ENCODE results near the gene KISS1.

The KISS1 gene

GRCh38 chr1:204191456-204191855 lies 4.8 kb downstream of the KISS1 start:
- no peak for DNase-seq (ENCODE audit: low read depth)

GRCh38 chr1:204190212-204191211 lies 5.8 kb downstream of the KISS1 start:
- no peak for DNase-seq (ENCODE audit: low read depth)

DNA sequence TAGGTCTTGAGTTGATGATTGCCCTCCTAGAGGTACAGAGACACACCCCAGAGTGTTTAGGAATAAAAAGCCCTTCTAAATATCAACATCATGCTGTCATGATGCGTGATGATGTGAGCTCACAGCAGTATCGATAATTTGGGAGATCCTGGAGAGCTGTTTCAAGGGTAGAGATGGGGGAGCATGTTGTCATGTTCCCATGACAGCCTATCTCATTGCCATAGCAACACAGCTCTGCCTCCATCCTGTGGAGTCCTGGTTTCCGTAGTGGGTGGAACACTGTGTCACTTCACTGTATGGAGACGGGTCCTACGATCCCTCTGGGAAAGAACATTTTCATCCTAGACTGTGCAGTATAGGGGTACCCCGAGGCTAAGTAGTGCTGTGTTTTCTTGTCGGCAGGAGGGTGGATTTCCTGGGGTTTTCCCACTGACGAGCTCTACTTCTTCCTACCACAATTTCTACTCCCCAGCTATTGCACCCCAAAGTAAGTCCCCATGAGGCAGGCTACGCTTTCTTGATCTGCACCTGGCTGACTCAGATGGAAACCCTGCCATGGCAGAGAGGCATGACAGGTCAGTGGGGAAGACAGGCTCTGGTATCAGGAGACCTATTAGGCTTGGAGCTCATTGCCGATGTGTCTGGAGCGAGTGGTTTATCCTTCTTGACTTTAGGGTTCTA lies 7.2 kb downstream of the KISS1 start:
- DNase-seq (ENCODE audit: low read depth): no peak

- DNase-seq (ENCODE audit: low read depth): no peak
Observed at GRCh38 chr1:204186597-204186996, 9.7 kb downstream of the KISS1 start.

GRCh38 chr1:204181116-204181515 lies 15.2 kb downstream of the KISS1 start:
- DNase-seq (ENCODE audit: low read depth): no peak

- DNase-seq (ENCODE audit: low read depth): no peak
Observed at GRCh38 chr1:204180133-204180532, 16.2 kb downstream of the KISS1 start.

DNA sequence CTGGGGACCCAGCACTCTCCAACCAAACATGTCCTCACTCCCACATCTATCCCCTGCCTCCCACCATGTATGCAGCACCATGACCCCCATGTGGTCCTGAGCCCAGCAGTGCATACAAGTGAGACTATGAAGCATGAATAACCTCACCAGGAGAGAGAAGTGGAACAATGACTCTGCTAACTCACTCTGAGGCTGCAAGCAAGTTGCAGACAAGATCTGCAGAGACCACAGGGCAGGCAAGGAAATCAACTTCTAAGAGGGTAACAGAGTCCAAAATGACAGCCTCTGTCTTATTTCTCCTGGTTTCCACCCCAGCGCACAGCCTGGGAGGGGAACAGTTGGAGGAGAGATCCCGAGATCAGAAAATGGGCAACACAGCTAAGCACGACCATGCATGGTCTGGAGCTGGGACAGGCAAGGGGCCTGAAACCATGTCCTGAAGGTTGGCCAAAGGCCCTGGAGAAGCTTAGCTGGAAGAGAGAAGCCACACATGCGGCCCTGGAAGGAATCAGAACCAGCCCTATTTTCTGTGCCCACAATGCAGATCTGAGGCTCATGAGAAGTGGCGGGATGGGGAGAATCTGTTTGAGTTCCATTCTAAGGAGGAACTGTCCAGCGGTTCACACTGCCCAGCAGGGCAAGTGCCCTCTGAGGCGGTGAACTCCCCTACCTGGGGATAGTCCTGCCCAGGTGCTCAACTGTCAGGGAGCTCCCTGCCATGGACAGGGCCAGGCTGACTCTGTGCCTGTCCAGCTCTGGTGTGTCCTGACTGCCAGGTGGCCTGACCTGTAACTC lies 17.6 kb downstream of the KISS1 start:
- no peak for DNase-seq (ENCODE audit: low read depth)

GRCh38 chr1:204177133-204177532 lies 19.2 kb downstream of the KISS1 start:
- DNase-seq (ENCODE audit: low read depth): no peak

GRCh38 chr1:204176049-204176448 lies 20.2 kb downstream of the KISS1 start:
- DNase-seq (ENCODE audit: low read depth): no peak

DNA sequence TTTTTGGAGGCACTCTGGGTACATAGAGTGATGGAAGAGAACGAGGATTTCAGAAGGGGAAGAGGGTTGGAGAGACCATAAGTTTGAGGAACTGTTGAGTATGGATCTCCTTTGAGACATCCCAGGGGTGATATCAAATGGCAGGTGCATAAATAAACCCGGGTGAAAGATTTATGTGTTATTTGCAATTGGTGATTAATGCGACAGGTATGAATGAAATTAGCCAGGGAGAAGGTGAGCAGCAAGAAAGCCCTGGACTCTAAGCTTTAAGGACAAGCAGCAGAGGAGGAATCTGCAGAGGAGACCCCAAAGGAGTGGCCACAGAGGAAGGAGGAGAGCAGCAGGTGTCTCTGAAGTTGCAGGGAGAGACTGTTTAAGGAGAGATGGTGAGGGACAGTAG lies 21.3 kb downstream of the KISS1 start:
- no peak for DNase-seq (ENCODE audit: low read depth)

- DNase-seq (ENCODE audit: low read depth): no peak
Observed at GRCh38 chr1:204172404-204173029, 23.8 kb downstream of the KISS1 start.

DNA sequence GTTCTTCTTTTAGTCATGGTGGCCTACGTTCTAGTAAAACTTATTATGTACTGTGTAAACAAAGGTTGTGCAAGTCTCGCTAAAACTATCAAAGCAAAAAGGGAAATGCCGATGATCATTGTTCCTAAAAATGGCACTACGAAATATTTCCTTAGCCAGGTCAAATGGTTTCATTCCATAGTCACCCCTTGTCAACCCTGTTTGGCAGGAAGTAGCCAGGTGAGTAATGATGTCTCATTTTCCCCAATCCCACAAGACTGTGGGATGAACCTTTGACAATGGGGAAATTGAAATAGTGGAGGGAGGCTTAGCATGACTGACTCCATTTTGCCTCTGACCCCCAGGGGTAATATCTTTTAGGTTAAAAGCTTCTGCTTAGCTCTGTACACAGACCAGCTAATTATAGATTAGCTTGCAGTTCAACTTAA lies 24.5 kb downstream of the KISS1 start:
- no peak for DNase-seq (ENCODE audit: low read depth)

DNA sequence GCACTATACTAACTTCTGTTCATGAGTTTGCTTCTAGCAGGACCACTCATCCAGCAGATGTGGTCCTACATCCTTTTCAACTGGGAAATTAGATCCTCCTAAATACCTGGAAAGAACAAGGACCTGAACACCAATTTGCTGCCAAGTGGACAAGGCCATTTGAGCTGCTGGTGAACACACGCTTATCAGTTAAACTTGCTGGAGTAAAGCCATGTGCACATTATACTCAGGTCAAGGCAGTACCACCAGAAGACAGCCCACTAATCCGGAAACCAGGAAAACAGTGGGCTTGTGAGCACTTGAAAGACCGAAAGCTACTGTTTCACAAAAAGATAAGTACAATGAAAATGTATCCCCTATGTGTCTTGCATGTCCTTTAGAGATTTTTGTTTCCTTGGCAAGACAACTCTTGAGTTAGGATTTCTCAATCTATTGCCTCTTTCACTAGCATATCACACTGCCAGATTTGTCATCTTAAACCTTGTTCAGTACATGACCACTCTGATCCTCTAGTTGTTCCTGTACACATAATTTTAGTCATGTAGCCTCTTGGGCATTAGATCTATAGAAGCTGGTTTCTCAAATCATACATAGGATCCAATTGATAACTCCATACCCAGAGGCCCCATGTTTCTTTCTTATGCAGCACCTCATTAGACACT lies 25.7 kb downstream of the KISS1 start:
- DNase-seq (ENCODE audit: low read depth): no peak

GRCh38 chr1:204169858-204170257 lies 26.4 kb downstream of the KISS1 start:
- DNase-seq (ENCODE audit: low read depth): no peak

DNA sequence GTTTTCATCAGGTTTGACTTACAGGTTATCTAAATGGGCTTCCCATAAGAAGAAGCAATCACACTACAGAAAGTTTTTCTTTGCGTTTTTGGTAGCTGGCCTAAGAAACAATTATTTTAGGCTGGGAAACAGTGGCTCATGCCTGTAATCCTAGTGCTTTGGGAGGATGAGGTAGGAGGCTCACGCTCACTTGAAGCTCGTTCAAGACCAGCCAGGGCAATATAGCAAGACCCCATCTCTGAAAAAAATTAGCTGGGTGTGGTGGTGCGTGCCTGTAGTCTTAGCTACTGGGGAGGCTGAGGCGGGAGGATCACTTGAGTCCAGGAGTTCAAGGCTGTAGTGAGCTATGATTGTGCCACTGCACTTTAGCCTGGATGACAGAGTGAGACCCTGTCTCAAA lies 28.6 kb downstream of the KISS1 start:
- DNase-seq (ENCODE audit: low read depth): no peak

- no peak for DNase-seq (ENCODE audit: low read depth)
Observed at GRCh38 chr1:204166219-204166618, 30.1 kb downstream of the KISS1 start, which contains the start of gene REN. REN (minus strand) TSS chr1:204166337; CDS start chr1:204166293, 44 bp downstream.

- DNase-seq (ENCODE audit: low read depth): peak; percentile 31
Observed at GRCh38 chr1:204162494-204163074, 33.7 kb downstream of the KISS1 start.

- DNase-seq (ENCODE audit: low read depth): no peak
Observed at GRCh38 chr1:204161609-204162493, 34.4 kb downstream of the KISS1 start.

GRCh38 chr1:204157962-204158361 lies 38.3 kb downstream of the KISS1 start:
- no peak for DNase-seq (ENCODE audit: low read depth)

GRCh38 chr1:204155881-204156280 lies 40.4 kb downstream of the KISS1 start:
- DNase-seq (ENCODE audit: low read depth): no peak
